ENCODE results near the gene EP400. TPM values are rescaled to one million over a fixed set of nuclear protein-coding genes. Genes with fewer than 3 reads are reported as not detected.

Gene EP400
- total RNA-seq, 1 experiment from 2014 or later = 61.7 TPM

DNA sequence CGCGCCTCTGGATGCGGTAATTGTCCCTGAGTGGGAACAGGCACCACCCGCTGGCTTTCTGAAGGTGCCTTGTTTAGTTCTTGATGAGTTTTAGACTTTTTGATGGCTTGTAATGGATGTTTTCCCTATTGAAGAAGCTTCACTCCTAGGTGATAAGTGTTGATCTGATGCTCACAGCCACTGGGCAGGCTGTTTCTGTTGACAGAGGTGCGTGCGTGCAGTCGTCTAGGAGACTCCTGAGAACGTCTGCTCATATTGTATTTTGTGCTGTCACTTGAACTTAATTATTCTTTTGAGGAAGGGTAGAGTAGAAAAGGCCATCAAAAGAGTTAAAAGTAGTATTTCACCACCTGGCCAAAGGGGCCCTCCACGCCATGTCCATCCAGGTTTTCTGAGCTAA lies 70.5 kb downstream of the EP400 start:
- Histone ChIP-seq H2BK5ac (ENCODE audit: insufficient read length, low read length) (no peak overlapping the region), H3K79me2 (ENCODE audit: insufficient read depth, low read length) (no peaks in the 10 kb centered on the region), H3K23me2 (ENCODE audit: insufficient read length, low read depth, low read length, poor library complexity, severe bottlenecking) (no peaks in the 10 kb centered on the region), H3K4ac (ENCODE audit: low read depth, low read length) (no peak overlapping the region), H2AFZ (ENCODE audit: low read length) (no peak overlapping the region), H2BK15ac (ENCODE audit: low read depth, low read length) (no peak overlapping the region), H3K4me1 (ENCODE audit: insufficient read depth, low read length) (no peaks in the 10 kb centered on the region), H3K27me3 (ENCODE audit: insufficient read depth, low read length) (no peaks in the 10 kb centered on the region), H3K9ac (ENCODE audit: extremely low read depth, insufficient read length, low read length) (no peak overlapping the region), H3K4me2 (ENCODE audit: insufficient read depth, insufficient read length, low read length) (no peak overlapping the region), H4K91ac (ENCODE audit: insufficient read length, low read depth, low read length) (no peak overlapping the region), H2AK5ac (ENCODE audit: insufficient read length, low read length) (no peak overlapping the region), H4K8ac (replicated peaks; ENCODE audit: insufficient read length, low read depth, low read length) (no peak overlapping the region), H4K20me1 (ENCODE audit: control insufficient read depth, insufficient read depth, insufficient read length) (no peaks in the 10 kb centered on the region), H3K23ac (ENCODE audit: insufficient read length, low read depth, low read length) (no peak overlapping the region), H3K79me1 (ENCODE audit: insufficient read depth, low read depth, low read length, poor library complexity, severe bottlenecking) (no peaks in the 10 kb centered on the region), H3K27ac (ENCODE audit: insufficient read length, low read depth, low read length) (no peak overlapping the region), H4K5ac (ENCODE audit: insufficient read length, low read depth, low read length) (no peak overlapping the region), H3K56ac (ENCODE audit: insufficient read length, low read depth, low read length) (no peak overlapping the region), H2BK20ac (ENCODE audit: low read depth, low read length, poor library complexity, severe bottlenecking) (no peak overlapping the region), H3K14ac (ENCODE audit: insufficient read depth, low read length) (no peak overlapping the region), H2BK120ac (ENCODE audit: low read depth, low read length, poor library complexity, severe bottlenecking) (no peak overlapping the region), H3K9me3 (ENCODE audit: control insufficient read depth, low read depth, low read length) (no peaks in the 10 kb centered on the region), H3T11ph (ENCODE audit: low read length) (no peak overlapping the region), H3K18ac (ENCODE audit: insufficient read length, low read depth, low read length) (no peak overlapping the region), H2BK12ac (ENCODE audit: insufficient read length, low read depth, low read length) (no peak overlapping the region)
- no peak overlapping the region for H3K4me3 Mint-ChIP-seq
- H3K9me3 Mint-ChIP-seq = no peaks in the 10 kb centered on the region
- H3K4me1 Mint-ChIP-seq = no peaks in the 10 kb centered on the region
- peaks cover 48 to 82% (median 81%) of the 10 kb centered on the region in 3 experiments; a peak in 6 of 7 replicates for H3K36me3 Mint-ChIP-seq (ENCODE audit: insufficient read depth in 1 of 3, low read depth in 3 of 3)
- no CpG with 5 or more reads among the region's 9 CpGs for WGBS (ENCODE audit: extremely low coverage, insufficient read length, low lambda C conversion rate)
- DNase-seq = no peak
- H3K27ac Mint-ChIP-seq = peak overlapping the region in 1 of 3 experiments; percentile 3; a peak in 1 of 7 replicates
- no peaks in the 10 kb centered on the region; the same call in 1 of the 2 replicates for H3K27me3 Mint-ChIP-seq (ENCODE audit: low read depth)
- TF ChIP-seq, protein P1, sequence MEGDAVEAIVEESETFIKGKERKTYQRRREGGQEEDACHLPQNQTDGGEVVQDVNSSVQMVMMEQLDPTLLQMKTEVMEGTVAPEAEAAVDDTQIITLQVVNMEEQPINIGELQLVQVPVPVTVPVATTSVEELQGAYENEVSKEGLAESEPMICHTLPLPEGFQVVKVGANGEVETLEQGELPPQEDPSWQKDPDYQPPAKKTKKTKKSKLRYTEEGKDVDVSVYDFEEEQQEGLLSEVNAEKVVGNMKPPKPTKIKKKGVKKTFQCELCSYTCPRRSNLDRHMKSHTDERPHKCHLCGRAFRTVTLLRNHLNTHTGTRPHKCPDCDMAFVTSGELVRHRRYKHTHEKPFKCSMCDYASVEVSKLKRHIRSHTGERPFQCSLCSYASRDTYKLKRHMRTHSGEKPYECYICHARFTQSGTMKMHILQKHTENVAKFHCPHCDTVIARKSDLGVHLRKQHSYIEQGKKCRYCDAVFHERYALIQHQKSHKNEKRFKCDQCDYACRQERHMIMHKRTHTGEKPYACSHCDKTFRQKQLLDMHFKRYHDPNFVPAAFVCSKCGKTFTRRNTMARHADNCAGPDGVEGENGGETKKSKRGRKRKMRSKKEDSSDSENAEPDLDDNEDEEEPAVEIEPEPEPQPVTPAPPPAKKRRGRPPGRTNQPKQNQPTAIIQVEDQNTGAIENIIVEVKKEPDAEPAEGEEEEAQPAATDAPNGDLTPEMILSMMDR (conservative IDR thresholded peaks at IDR 0.05) = no peak
